ENCODE results near the gene CDH26.
A peak's percentile ranks its signal among the peaks of the same experiment; 100 is the strongest.

The CDH26 gene

GRCh38 chr20:59958123-59958522 lies at the start of gene CDH26:
CDH26 (plus strand) TSS chr20:59958423; CDS start chr20:59958727, 304 bp downstream.
- peak; percentile 60 for DNase-seq

DNA sequence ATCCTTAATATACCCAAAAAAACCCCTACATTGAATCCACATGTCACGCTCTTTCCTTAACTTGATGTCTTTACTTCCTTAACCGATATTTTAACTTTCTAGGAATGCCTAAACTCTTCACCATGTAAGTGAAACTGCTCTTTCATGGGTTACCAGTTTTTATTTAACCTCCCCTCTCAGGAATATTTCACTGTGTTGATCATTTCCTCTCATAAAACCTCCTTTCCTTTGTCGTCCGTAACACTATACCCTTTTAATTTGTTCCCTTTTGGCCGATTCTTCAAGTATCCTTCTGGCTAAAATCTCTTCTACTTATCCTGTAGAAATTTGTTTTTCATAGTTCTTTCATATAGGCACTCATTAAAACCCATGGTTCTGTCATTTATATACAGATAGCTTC lies 49.4 kb upstream of the CDH26 start:
- DNase-seq: no peak

DNA sequence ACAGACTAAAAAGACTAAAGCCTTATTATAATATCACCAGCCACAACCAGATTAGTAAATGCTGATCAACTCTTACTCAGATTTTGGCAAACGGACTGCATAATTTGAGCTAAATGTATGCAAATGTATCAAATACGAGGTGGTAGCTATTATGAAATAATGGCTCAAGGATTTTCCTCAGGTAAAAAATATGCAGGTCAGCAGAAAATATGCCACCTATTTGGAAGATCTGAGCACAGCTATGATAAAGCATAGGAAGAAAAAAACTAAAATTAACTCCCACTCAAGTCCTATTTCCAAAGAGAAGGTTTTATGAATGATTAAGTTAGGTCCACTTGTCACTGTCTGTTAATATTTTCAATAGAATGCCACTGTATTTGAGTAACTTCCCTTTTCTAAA lies 47.2 kb upstream of the CDH26 start:
- no peak for DNase-seq

DNA sequence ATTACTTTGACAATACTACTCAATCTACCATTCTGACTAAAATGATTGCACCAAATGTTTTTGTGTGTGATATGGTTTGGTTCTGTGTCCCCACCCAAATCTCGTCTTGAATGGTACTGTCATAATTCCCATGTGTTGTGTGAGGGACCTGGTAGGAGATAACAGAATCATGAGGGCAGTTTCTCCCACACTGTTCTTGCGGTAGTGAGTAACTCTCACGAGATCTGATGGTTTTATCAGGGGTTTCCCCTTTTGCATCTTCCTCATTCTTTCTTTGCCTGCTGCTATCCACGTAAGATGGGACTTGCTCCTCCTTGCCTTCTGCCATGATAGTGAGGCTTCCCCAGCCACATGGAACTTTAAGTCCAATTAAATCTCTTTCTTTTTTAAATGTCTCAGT lies 45.6 kb upstream of the CDH26 start:
- DNase-seq: no peak

GRCh38 chr20:59920944-59921343 lies 37.3 kb upstream of the CDH26 start:
- no peak for DNase-seq

GRCh38 chr20:59923514-59923913 lies 34.7 kb upstream of the CDH26 start:
- no peak for DNase-seq

DNA sequence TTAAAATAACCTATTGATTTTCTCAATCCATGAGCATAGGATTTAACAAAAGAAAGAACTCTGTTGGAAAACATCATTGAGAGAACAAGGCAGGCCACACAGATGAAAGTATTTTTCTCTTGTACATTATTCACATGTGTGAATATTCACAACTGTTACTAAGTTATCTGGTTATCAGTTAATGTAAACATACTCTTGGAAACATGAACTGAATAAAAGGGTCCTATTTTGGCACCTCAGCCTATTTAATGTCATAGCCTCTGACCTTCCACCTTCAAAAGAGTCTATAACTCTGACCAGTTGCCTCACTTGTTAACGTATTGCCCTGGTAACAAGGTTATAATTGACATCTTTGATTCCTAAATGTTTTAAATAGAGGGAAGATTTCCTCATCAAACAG lies 32.9 kb upstream of the CDH26 start:
- no peak for DNase-seq

GRCh38 chr20:59925899-59926298 lies 32.3 kb upstream of the CDH26 start:
- DNase-seq: peak; percentile 30

DNA sequence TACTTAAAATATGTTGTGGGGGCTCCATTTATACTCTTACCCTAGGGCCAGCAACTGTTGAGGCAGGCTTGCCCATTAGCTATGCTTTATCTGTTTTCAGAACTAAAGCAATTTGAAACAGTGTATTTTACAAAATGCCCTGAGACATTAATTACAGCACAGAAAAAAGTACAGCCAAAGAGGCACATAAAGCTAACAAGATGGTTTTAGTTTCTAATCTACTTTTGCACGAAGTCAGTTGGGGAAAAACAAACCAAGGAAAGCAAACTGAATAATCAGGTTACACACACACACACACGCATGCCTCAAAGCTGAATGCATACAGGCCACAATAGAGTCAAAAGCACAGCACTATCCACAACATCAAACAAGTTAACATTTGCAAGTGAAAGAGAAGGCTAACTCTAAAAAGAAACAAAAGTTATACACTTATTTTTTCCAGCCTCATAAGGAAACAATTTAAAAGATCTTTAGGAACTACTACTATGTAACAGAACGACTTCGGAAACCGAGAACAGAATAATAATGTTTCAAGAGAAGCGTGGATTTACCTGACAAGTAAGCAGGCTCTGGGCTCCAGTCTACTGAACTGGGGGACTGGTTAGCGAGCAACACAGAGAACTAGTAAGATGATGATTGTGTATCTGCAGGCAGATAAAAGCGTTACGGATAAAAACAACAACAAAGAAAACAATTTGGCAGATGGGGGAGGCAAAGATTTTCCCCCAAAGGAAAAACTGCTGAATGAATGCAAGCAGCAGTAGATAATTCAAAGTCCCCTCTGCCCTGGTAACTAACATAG lies 26.5 kb upstream of the CDH26 start:
- no peak for DNase-seq

DNA sequence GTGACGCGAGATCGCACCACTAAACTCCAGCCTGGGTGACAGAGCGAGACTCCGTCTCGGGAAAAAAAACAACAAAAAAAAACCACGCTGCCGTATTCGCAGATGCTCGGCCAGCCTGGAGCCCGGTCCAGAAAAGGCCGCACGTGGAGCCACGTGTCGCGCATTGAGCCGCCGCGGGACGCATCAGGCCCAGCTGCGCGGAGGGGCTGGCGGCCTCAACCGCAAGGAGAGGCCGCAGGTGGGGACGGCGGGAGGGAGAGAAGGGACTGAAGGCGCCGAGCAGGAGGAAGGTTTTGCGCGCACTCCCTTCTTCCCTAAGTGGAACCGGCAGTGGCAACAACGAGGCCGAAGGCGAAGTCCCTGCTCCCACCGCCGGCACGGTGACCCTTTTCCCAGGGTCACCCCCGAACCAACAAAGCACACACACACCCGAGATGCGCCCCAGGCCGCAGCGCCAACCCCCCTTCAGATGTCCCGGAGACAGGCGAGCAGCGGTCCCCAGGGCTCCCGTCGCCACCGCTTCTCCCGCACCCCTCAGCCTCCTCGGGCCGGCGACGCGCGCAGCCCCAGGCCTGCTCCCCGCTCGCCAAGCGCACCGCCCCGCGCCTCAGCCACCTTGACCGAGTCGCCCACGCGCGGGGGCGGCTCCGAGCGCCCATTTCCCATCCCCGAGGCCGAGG lies 25.5 kb upstream of the CDH26 start:
- no peak for DNase-seq

DNA sequence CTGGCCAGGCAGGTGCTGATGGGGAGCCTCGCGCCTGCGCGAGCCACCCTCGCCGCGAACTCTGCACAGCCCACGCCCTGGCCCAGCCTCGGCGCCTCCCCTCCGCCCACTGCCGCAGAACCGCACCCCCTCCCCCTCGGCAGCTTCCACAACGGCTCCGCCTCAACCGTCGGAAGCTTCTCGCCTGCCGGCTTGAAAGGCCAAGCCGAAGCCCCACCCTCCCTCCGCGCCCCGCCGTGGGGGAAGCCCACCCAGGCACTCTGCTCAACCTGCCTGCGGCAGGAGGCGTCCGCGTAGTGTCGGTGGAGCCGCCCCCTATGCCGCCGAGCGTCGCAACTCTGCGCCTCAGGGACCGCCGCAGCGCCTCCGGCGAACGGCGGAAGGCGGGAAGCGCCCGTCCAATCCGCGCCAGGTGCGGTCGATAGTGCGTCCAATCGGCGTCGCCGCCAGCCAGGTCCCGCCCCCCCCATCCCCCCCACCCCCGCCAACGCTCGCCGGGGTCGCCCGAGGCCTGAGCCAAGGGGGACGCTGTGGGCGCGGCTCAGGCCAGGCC lies 24.9 kb upstream of the CDH26 start, which contains the start of gene SYCP2:
Gene SYCP2 (minus strand): TSS at position 342 of the 553 bp plus-strand sequence. CDS start 11,224 bp downstream, outside the sequence.
- DNase-seq: no peak

DNA sequence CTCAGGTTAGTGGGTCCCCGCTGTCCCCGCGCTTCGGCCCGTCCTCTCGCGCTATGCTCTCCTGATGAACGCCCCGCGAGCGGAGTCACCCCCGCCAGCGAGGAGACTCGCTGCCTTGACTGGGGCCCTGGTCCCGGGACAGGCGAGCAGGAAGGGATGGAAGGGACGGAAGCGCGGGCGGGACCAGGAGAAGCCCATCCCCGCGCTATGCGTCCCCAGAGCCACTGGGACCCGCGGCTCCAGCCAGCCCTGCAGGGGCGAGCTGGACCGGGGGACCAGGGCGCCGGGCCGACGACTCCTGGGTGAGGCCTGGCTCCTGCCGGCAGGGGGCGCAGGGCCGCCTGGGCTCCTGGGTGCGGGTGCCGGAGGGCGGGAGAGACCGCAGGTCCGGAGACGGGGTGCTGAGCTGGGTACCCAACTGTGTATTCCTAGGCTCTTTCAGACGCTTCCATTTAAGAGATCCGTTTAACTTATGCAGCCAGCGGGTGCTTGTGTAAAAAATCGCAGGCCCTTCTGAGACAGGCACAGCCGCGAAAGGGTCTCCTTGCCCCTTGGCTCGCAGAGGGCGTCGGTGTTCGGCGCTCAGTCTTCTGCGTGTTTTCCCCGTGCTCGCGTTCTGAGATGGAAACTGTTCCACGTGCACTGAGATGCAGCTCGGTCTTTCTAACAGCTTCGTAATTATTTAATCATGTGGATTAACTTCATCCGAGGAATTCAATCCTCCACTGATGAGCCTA lies 24.2 kb upstream of the CDH26 start:
- DNase-seq: peak; percentile 26

GRCh38 chr20:59935457-59936185 lies 22.6 kb upstream of the CDH26 start:
- DNase-seq: no peak

- no peak for DNase-seq
Measured at GRCh38 chr20:59936409-59936808, 21.8 kb upstream of the CDH26 start.

DNA sequence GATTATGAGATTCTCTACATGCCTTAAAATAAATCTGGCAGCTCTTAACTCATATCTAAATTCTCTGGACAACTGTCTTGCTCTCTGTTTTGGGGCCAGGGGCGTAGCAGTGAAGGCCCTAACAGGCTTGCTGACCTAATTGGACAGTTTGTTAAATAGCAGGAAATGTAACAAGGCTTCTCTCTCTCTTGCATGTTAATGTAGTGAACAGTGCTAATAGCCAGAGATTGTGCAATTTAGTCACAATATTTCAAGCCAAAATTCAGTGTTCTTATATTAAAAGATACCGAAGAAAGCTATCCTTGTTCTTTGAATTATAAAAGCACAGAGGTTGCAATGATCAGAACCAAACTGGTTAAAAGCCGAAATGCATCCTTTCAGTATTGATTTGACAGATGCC lies 21.1 kb upstream of the CDH26 start:
- DNase-seq: no peak

DNA sequence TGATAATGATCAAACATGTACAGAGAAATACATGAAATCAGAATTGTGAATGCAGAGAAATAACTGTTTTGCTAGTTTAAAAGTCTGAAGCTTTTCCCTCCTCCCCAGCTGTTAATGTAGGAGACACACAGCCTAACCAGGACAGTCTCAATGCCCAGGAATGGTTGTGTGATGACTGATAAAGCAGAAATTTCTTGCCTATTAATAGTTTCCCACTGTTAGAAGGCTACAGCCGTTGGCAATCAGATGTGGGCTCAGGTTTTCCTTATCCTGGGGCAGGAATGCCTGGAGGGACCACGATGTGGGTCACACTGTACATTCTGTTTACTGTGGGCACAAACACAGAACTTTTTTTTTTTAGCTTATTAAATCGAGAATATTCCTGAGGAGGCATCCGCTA lies 20.0 kb upstream of the CDH26 start:
- DNase-seq: no peak

DNA sequence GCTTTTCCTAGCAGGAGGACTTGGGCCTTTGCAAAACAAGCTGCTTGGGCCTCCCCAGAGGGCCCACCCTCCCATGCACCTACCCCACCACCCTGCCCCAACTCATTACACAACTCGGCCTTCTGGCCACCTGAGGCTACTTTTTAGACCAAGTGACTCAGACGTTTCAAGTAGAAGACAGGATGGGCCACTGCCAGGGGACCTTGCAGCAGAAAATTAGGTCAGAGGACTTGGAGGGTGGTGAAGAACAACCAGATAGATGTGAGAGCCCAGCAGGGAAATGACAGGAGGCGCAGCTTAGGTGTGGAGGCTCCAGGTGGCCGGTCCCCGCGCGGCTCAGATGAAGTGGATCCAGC lies 19.5 kb upstream of the CDH26 start:
- DNase-seq: no peak

GRCh38 chr20:59939052-59939878 lies 19.0 kb upstream of the CDH26 start:
- DNase-seq: no peak

GRCh38 chr20:59939879-59940128 lies 18.4 kb upstream of the CDH26 start:
- no peak for DNase-seq

DNA sequence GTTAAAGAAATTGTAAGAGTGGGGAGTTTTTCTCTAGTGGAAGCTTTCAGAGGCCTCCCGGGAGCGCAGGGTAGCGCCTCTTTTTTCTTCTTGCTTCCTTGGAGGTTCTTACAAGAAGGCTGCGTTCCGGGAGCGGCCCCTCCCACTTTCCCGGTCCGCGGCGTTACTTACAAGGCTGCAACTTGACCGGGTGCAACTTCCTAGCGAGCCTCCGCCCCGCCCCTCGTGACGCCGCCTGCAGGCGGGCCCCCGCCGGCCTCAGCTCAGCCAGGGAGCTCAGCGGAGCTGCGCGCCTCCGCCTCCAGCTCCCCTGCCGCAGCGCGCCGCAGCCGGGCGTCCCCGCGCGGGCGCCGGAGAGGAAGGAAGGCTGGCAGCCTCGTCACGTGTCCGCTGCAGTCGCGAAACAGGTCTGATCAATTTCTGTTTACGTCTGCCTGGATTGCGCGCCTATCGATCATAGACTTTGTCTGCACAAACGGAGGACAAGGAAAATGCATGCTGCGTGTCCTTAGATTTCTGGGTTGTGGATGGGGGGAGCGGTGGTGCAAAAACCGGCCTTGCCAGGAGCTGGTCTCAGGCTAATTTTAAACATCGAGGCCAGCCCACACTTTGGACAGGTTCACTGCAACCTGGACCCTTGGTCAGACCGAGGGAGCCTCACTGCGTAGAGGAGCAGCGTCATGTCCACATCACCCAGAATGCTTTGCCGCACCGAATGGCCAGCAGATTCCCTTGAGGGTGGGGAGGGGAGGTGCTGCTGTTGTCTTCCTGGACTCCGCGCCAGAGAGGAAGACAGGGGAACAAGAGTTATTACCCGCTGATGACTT lies 17.9 kb upstream of the CDH26 start, which contains the start of the genes FAM217B and PPP1R3D:
Gene FAM217B (plus strand): TSS at position 261 of the 827 bp plus-strand sequence. CDS start 3,555 bp downstream, outside the sequence.
Gene PPP1R3D (minus strand): TSS at position 177 of the 827 bp plus-strand sequence. CDS start 374 bp downstream, outside the sequence.
- DNase-seq: peak; percentile 89

DNA sequence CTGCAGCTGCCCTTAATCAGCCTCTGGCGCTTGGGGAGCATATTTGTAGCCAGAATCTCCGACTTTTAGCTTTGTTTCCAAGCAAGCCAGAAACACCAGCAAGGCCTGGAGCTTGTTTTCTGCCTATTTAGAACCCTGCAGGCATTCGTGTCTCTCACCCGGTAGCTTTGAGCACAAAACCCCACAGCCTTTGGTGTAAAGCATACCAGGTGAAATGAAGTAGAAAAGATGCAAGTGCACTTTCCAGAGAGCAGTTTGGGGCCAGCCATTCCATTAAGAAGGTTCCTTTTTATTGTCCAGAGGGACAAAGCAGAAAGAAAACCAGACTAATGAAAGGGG lies 17.3 kb upstream of the CDH26 start:
- no peak for DNase-seq
